Body of pancreas (tissue), 2 donors: ENCODE measurements around the gene SNRNP200. TPM values are rescaled to one million over a fixed set of nuclear protein-coding genes. Genes with fewer than 3 reads are reported as not detected.

ENCODE experiments used
- total RNA-seq, 2 donors: library from RNA; depleted of rRNA; stranded (reverse); fragments of >200 nt; gene quantifications; one replicate each; pipeline ENCODE4 v1.1.0, GENCODE V29; 2016

Gene SNRNP200
- total RNA-seq, 2 donors from 2014 or later: 58.1 to 110 TPM

Other genes starting within 250 kb of the SNRNP200 start
- gene ADRA2B, start 189.0 kb downstream of the SNRNP200 start, total RNA-seq: under 1 TPM; under 0.01 to 0.26 TPM
- gene ASTL, start 167.0 kb downstream of the SNRNP200 start, total RNA-seq: not detected
- gene DUSP2, start 160.1 kb downstream of the SNRNP200 start, total RNA-seq: 1 to 10 TPM; 6.0 to 9.2 TPM
- 10 to 100 TPM; 68.5 to 91.3 TPM for gene STARD7, start 96.7 kb downstream of the SNRNP200 start, total RNA-seq
- 10 to 100 TPM; 22.1 to 33.5 TPM for gene TMEM127, start 39.5 kb downstream of the SNRNP200 start, total RNA-seq
- 10 to 100 TPM; 58.1 to 92.0 TPM for gene CIAO1, start 39.3 kb downstream of the SNRNP200 start, total RNA-seq
- gene ITPRIPL1, start 19.8 kb upstream of the SNRNP200 start, total RNA-seq: 1 to 10 TPM in 1 of 2 donors, under 1 TPM in 1; 0.33 to 1.8 TPM
- gene NCAPH, start 30.2 kb upstream of the SNRNP200 start, total RNA-seq: under 1 TPM in 1 of 2 donors, not detected in 1; 0.52 TPM
- gene NEURL3, start 199.8 kb upstream of the SNRNP200 start, total RNA-seq: 10 to 100 TPM; 40.7 to 71.2 TPM
- gene ARID5A, start 231.2 kb upstream of the SNRNP200 start, total RNA-seq: 1 to 10 TPM; 8.9 to 9.6 TPM